H9 (cell line): ENCODE results near the gene CERK. TPM values are rescaled to one million over a fixed set of nuclear protein-coding genes. Genes with fewer than 3 reads are reported as not detected.

Source experiments
- DNase-seq: peaks from one replicate; pipeline ENCODE4 v3.0.0-alpha.2; 2017
- H2AFZ ChIP-seq: one replicate; pipeline ENCODE4 v1.6.1; 2013; ENCODE audit warnings: mild to moderate bottlenecking, low read length, control low read depth, moderate library complexity
- H2AK5ac ChIP-seq: 2 replicates; pipeline ENCODE4 v1.6.1; 2013; ENCODE audit warnings: low read length, control low read depth, mixed read lengths; ENCODE audit not compliant: insufficient read length
- H2BK120ac ChIP-seq: one replicate; pipeline ENCODE4 v1.6.1; 2013; ENCODE audit warnings: low read depth, mild to moderate bottlenecking, low read length, control low read depth, inconsistent platforms; ENCODE audit not compliant: poor library complexity, severe bottlenecking
- H2BK12ac ChIP-seq: 2 replicates; pipeline ENCODE4 v1.6.1; 2013; ENCODE audit warnings: low read length, control low read depth, mixed read lengths, low read depth; ENCODE audit not compliant: insufficient read length
- H2BK15ac ChIP-seq: 2 replicates; pipeline ENCODE4 v1.6.1; 2013; ENCODE audit warnings: low read depth, low read length, control low read depth
- H2BK20ac ChIP-seq: one replicate; pipeline ENCODE4 v1.6.1; 2013; ENCODE audit warnings: low read depth, mild to moderate bottlenecking, low read length, control low read depth, inconsistent platforms; ENCODE audit not compliant: poor library complexity, severe bottlenecking
- H2BK5ac ChIP-seq: 2 replicates; pipeline ENCODE4 v1.6.1; 2013; ENCODE audit warnings: low read length, control low read depth, mixed read lengths; ENCODE audit not compliant: insufficient read length
- H3K14ac ChIP-seq: 2 replicates; pipeline ENCODE4 v1.6.1; 2013; ENCODE audit warnings: low read length, control low read depth; ENCODE audit not compliant: insufficient read depth
- H3K18ac ChIP-seq: 2 replicates; pipeline ENCODE4 v1.6.1; 2013; ENCODE audit warnings: low read depth, mild to moderate bottlenecking, mixed read lengths, low read length, control low read depth; ENCODE audit not compliant: insufficient read length
- H3K23ac ChIP-seq: 2 replicates; pipeline ENCODE4 v1.6.1; 2013; ENCODE audit warnings: low read length, control low read depth, mixed read lengths, low read depth; ENCODE audit not compliant: insufficient read length
- H3K23me2 ChIP-seq: 2 replicates; pipeline ENCODE4 v1.6.1; 2013; ENCODE audit warnings: low read depth, mild to moderate bottlenecking, mixed read lengths, low read length, control low read depth; ENCODE audit not compliant: insufficient read length, poor library complexity, severe bottlenecking
- H3K27ac ChIP-seq: 2 replicates; pipeline ENCODE4 v1.5.1; 2013; ENCODE audit warnings: low read length, control low read depth, mixed read lengths, low read depth; ENCODE audit not compliant: insufficient read length
- H3K27me3 ChIP-seq: 2 replicates; pipeline ENCODE4 v1.6.1; 2013; ENCODE audit warnings: low read length, control low read depth, inconsistent platforms; ENCODE audit not compliant: insufficient read depth
- H3K4ac ChIP-seq: 2 replicates; pipeline ENCODE4 v1.6.1; 2013; ENCODE audit warnings: low read depth, mild to moderate bottlenecking, control low read depth, inconsistent platforms, low read length, moderate library complexity
- H3K4me1 ChIP-seq: 2 replicates; pipeline ENCODE4 v1.6.1; 2013; ENCODE audit warnings: low read length, control low read depth, inconsistent platforms; ENCODE audit not compliant: insufficient read depth
- H3K4me2 ChIP-seq: 2 replicates; pipeline ENCODE4 v1.6.1; 2013; ENCODE audit warnings: low read length, control low read depth, mixed read lengths; ENCODE audit not compliant: insufficient read length, insufficient read depth
- H3K56ac ChIP-seq: 2 replicates; pipeline ENCODE4 v1.6.1; 2013; ENCODE audit warnings: low read depth, mild to moderate bottlenecking, mixed read lengths, low read length, control low read depth; ENCODE audit not compliant: insufficient read length
- H3K79me1 ChIP-seq: 2 replicates; pipeline ENCODE4 v1.6.1; 2013; ENCODE audit warnings: low read depth, mild to moderate bottlenecking, moderate library complexity, low read length, control low read depth, inconsistent platforms; ENCODE audit not compliant: insufficient read depth, poor library complexity, severe bottlenecking
- H3K79me2 ChIP-seq: 2 replicates; pipeline ENCODE4 v1.6.1; 2013; ENCODE audit warnings: low read length, control low read depth, inconsistent platforms; ENCODE audit not compliant: insufficient read depth
- H3K9ac ChIP-seq: 2 replicates; pipeline ENCODE4 v1.6.1; 2013; ENCODE audit warnings: low read length, control low read depth, mixed read lengths; ENCODE audit not compliant: insufficient read length; ENCODE audit errors: extremely low read depth
- H3K9me3 ChIP-seq: one replicate; pipeline ENCODE4 v1.6.1; 2013; ENCODE audit warnings: low read depth, low read length, inconsistent platforms; ENCODE audit not compliant: control insufficient read depth
- H3T11ph ChIP-seq: one replicate; pipeline ENCODE4 v1.6.1; 2013; ENCODE audit warnings: mild to moderate bottlenecking, low read length, control low read depth, inconsistent platforms
- H4K20me1 ChIP-seq: one replicate; pipeline ENCODE4 v1.6.1; 2013; ENCODE audit not compliant: control insufficient read depth, insufficient read length, insufficient read depth
- H4K5ac ChIP-seq: 2 replicates; pipeline ENCODE4 v1.6.1; 2013; ENCODE audit warnings: low read depth, mild to moderate bottlenecking, mixed read lengths, low read length, control low read depth; ENCODE audit not compliant: insufficient read length
- H4K8ac ChIP-seq: replicated peaks from 2 replicates; pipeline ENCODE4 v1.6.1; 2013; ENCODE audit warnings: low read length, control low read depth, mixed read lengths, low read depth; ENCODE audit not compliant: insufficient read length
- H4K91ac ChIP-seq: 2 replicates; pipeline ENCODE4 v1.6.1; 2013; ENCODE audit warnings: low read depth, mild to moderate bottlenecking, moderate library complexity, mixed read lengths, low read length, control low read depth; ENCODE audit not compliant: insufficient read length
- H3K27ac Mint-ChIP-seq, 3 experiments: 2 replicates in 2 of 3; 3 replicates in 1 of 3; pipeline ENCODE4 v1.8.0; 2020 to 2021; ENCODE audit warnings: mixed read lengths in 3 of 3, mild to moderate bottlenecking in 1 of 3, moderate library complexity in 1 of 3
- H3K27me3 Mint-ChIP-seq: 2 replicates; pipeline ENCODE4 v1.8.0; 2021; ENCODE audit warnings: low read depth, mild to moderate bottlenecking, moderate library complexity, mixed read lengths
- H3K36me3 Mint-ChIP-seq, 3 experiments: 2 replicates in 2 of 3; 3 replicates in 1 of 3; pipeline ENCODE4 v1.8.0; 2020 to 2021; ENCODE audit warnings: low read depth in 3 of 3, mixed read lengths in 3 of 3; ENCODE audit not compliant: insufficient read depth in 1 of 3
- H3K4me1 Mint-ChIP-seq, 2 experiments: 2 replicates each; pipeline ENCODE4 v1.8.0; 2020; ENCODE audit warnings: mixed read lengths in 2 of 2
- H3K4me3 Mint-ChIP-seq, 2 experiments: 2 replicates in 1 of 2; 3 replicates in 1 of 2; pipeline ENCODE4 v1.8.0; 2020 to 2021; ENCODE audit warnings: mild to moderate bottlenecking in 2 of 2, mixed read lengths in 2 of 2, moderate library complexity in 1 of 2
- H3K9me3 Mint-ChIP-seq, 2 experiments: 2 replicates in 1 of 2; 3 replicates in 1 of 2; pipeline ENCODE4 v1.8.0; 2020; ENCODE audit warnings: mild to moderate bottlenecking in 2 of 2, mixed read lengths in 2 of 2, moderate library complexity in 1 of 2
- WGBS: extraction: QIAGEN DNeasy Blood & Tissue Kit; methylation state at CpG from one replicate; pipeline ENCODE4 v1.1.7; 2013; ENCODE audit warnings: missing lambda C conversion rate, low lambda C conversion rate, mixed read lengths; ENCODE audit not compliant: insufficient read length; ENCODE audit errors: extremely low coverage; 5-methylcytosine and 5-hydroxymethylcytosine counted together
- total RNA-seq: library from RNA; stranded (reverse); gene quantifications from 2 replicates; pipeline ENCODE4 v1.2.1, GENCODE V29; 2021
- TF ChIP-seq, protein P1 (sequence below): fragments of 200-600 bp; sonication (generic); conservative IDR thresholded peaks from 3 replicates; pipeline ENCODE4 v1.8.0; 2021; ENCODE audit warnings: antibody characterized with exemption, mild to moderate bottlenecking

The CERK gene
- total RNA-seq, 1 experiment from 2014 or later: 47.1 TPM

DNA sequence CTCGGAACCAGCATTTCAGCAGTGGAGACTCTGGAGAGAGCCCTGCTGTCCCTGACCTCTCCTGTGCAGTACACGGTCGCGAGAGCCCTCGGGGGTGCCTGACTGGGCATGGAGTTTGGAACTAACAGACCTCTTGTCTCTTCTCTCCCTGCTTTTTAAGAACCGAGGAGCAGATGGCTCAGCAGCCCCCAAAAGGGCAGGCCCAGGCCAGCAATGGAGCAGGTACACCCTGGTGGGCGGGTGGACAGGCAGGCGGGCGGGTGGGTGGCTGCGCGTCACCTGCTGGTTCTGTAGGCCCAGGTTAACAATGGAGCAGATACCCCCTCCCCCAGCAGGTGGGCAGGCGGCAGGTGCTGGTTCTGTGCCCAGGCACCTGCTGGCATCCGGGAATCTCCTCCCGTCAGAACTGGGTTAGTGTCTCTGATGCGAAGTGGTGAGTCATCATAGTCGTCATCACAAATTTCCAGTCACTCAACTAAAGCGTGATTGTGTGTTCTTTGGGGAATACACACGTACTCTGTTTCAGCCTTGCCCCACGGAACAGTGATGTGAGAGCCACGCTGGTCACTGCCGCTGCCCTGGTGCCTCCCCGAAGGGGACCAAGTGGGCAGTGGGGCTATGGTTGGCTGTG, 76.7 kb downstream of the CERK start:
- no peak overlapping the region for H3K4me2 ChIP-seq
- no peaks in the 10 kb centered on the region for H3K36me3 Mint-ChIP-seq

More for the DNA sequence above, 76.7 kb downstream of the CERK start:
- Histone ChIP-seq H3K18ac (no peak overlapping the region), H2BK15ac (no peak overlapping the region), H3K23ac (no peak overlapping the region), H2AFZ (no peak overlapping the region), H3K9me3 (no peaks in the 10 kb centered on the region), H2AK5ac (no peak overlapping the region), H2BK120ac (no peak overlapping the region), H3K27me3 (no peaks in the 10 kb centered on the region), H3K4me1 (no peaks in the 10 kb centered on the region), H4K8ac (no peak overlapping the region), H3K79me1 (no peaks in the 10 kb centered on the region), H4K20me1 (no peaks in the 10 kb centered on the region), H3K9ac (no peak overlapping the region), H4K5ac (no peak overlapping the region), H2BK5ac (no peak overlapping the region), H3T11ph (no peak overlapping the region), H3K4ac (no peak overlapping the region), H3K56ac (no peak overlapping the region), H3K23me2 (no peaks in the 10 kb centered on the region), H2BK20ac (no peak overlapping the region), H3K14ac (no peak overlapping the region), H3K27ac (no peak overlapping the region), H4K91ac (no peak overlapping the region), H2BK12ac (no peak overlapping the region), H3K79me2 (no peaks in the 10 kb centered on the region)
- TF ChIP-seq, protein P1, sequence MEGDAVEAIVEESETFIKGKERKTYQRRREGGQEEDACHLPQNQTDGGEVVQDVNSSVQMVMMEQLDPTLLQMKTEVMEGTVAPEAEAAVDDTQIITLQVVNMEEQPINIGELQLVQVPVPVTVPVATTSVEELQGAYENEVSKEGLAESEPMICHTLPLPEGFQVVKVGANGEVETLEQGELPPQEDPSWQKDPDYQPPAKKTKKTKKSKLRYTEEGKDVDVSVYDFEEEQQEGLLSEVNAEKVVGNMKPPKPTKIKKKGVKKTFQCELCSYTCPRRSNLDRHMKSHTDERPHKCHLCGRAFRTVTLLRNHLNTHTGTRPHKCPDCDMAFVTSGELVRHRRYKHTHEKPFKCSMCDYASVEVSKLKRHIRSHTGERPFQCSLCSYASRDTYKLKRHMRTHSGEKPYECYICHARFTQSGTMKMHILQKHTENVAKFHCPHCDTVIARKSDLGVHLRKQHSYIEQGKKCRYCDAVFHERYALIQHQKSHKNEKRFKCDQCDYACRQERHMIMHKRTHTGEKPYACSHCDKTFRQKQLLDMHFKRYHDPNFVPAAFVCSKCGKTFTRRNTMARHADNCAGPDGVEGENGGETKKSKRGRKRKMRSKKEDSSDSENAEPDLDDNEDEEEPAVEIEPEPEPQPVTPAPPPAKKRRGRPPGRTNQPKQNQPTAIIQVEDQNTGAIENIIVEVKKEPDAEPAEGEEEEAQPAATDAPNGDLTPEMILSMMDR: no peak
- Mint-ChIP-seq H3K4me3 (no peak overlapping the region), H3K27me3 (no peaks in the 10 kb centered on the region), H3K4me1 (peaks cover 7 to 12% of the 10 kb centered on the region in 2 experiments), H3K27ac (peak overlapping the region in 1 of 3 experiments; percentile 88; a peak in 1 of 7 replicates), H3K9me3 (no peaks in the 10 kb centered on the region; a peak in 1 of 5 replicates)
- no CpG with 5 or more reads among the region's 22 CpGs for WGBS
- DNase-seq: no peak
